ENCODE measurements around the gene SYT15B.
"Not testable (repeated sequence)": the region's sequence is repeated elsewhere in the genome, so short reads cannot be mapped to it uniquely, and the experiment has no call there.

- TF ChIP-seq CTCF (IDR thresholded peaks at IDR 0.05; ENCODE audit: extremely low read depth in 1 of 2, insufficient read depth in 1 of 2, low read depth in 1 of 2, low read length in 2 of 2); POLR2AphosphoS5 (IDR thresholded peaks at IDR 0.05; ENCODE audit: insufficient read depth, low read depth, low read length); EZH2 (IDR thresholded peaks at IDR 0.05; ENCODE audit: borderline replicate concordance, low read depth, low read length, severe bottlenecking); FOS (IDR thresholded peaks at IDR 0.05; ENCODE audit: borderline replicate concordance, insufficient read depth, low read length); GATA2 (IDR thresholded peaks at IDR 0.05; ENCODE audit: insufficient read depth, insufficient read length, low read depth, low read length); JUN (IDR thresholded peaks at IDR 0.05; ENCODE audit: borderline replicate concordance, insufficient read depth, insufficient read length, low read depth); MAX (IDR thresholded peaks at IDR 0.05; ENCODE audit: insufficient read depth, insufficient read length); POLR2A (IDR thresholded peaks at IDR 0.05; ENCODE audit: low read depth, low read length); MYC (IDR thresholded peaks at IDR 0.05; ENCODE audit: low read depth, low read length): not testable (repeated sequence)
Observed at GRCh38 chr10:47746780-47747376, 16.5 kb downstream of the SYT15B start.

All from endothelial cell of umbilical vein (primary cell).